Measurements from ENCODE around the gene BANP. TPM values are rescaled to one million over a fixed set of nuclear protein-coding genes. Genes with fewer than 3 reads are reported as not detected.
"Not testable (repeated sequence)": the region's sequence is repeated elsewhere in the genome, so short reads cannot be mapped to it uniquely, and the experiment has no call there.

BANP gene, protein sequence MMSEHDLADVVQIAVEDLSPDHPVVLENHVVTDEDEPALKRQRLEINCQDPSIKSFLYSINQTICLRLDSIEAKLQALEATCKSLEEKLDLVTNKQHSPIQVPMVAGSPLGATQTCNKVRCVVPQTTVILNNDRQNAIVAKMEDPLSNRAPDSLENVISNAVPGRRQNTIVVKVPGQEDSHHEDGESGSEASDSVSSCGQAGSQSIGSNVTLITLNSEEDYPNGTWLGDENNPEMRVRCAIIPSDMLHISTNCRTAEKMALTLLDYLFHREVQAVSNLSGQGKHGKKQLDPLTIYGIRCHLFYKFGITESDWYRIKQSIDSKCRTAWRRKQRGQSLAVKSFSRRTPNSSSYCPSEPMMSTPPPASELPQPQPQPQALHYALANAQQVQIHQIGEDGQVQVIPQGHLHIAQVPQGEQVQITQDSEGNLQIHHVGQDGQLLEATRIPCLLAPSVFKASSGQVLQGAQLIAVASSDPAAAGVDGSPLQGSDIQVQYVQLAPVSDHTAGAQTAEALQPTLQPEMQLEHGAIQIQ
- total RNA-seq (10 to 100 TPM; 14.0 to 29.8 (median 22.1) TPM), polyA plus RNA-seq (10 to 100 TPM; 10.4 to 23.6 (median 19.2) TPM)
- long read RNA-seq, donor 1, partial matches to known transcripts, result 0 of 1 reads
- long read RNA-seq, donor 1, other reads (novel, unspliced or antisense), result 0 of 1 reads
- long read RNA-seq, donor 2, result 0 reads
- long read RNA-seq, donor 3, partial matches to known transcripts, result 0 of 2 reads
- long read RNA-seq, donor 3, other reads (novel, unspliced or antisense), result 0 of 2 reads
- long read RNA-seq, donor 4, partial matches to known transcripts, result 0 of 9 reads
- long read RNA-seq, donor 4, other reads (novel, unspliced or antisense), result 8 of 9 reads
- long read RNA-seq, donor 5, transcript BANP-217 (12 exons, 1,551 nt), result major isoform, 5 of 40 reads
- long read RNA-seq, donor 5, partial matches to known transcripts, result 2 of 40 reads
- long read RNA-seq, donor 5, other reads (novel, unspliced or antisense), result 23 of 40 reads
- long read RNA-seq, donor 6, partial matches to known transcripts, result 1 of 14 reads
- long read RNA-seq, donor 6, other reads (novel, unspliced or antisense), result 9 of 14 reads
- long read RNA-seq, donor 7, partial matches to known transcripts, result 0 of 1 reads
- long read RNA-seq, donor 7, other reads (novel, unspliced or antisense), result 0 of 1 reads
- long read RNA-seq, donor 8, partial matches to known transcripts, result 0 of 1 reads
- long read RNA-seq, donor 8, other reads (novel, unspliced or antisense), result 0 of 1 reads
- long read RNA-seq, donor 9, result 0 reads
- long read RNA-seq, donor 10, partial matches to known transcripts, result 0 of 1 reads
- long read RNA-seq, donor 10, other reads (novel, unspliced or antisense), result 0 of 1 reads

DNA sequence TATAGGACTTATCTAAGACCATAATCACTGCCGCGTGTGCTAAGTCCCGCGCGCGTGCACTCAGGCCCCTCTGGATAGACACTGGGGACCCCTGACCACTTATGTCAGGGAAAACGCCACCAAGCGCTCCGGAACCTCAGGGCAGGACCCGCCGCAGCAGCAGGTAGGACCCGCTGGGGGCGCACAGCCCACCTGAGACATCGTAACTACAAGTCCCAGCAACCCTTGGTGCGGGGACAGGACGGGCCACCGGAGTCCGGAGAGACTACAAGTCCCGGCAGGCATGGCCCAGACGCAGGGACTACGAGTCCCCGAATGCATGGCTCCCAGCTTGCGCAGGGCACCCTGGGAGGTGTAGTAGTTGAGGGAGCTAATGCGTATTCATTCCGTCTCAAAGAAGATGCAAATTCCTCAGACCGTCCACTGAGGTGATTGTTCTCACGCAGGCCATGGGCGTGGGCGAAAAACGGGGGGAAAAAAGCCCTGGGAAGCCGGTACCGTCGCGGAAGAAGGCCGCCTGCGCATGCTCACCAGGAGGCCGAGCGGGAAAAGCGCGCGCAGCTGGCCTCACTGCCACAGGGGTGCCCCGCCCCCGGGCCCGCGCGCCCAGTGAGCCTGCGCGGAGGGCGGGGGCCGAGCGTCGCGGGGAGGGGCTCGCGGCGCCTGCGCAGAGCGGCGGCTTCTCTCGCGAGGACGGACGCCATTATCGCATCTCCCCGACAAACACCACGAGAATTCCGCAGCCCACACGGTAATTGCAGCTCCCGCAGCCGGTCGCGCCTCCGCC lies at the start of gene BANP:
Gene BANP, plus strand, starts transcription at position 670 of the 787 bp plus-strand sequence. CDS start 23,682 bp downstream, outside the sequence.
- peaks cover 8 to 40% of the 10 kb centered on the region in 2 donors for H3K4me1 ChIP-seq (replicated peaks in 1 of 2)
- H3K9me3 ChIP-seq (replicated peaks in 1 of 3), result no peaks in the 10 kb centered on the region
- 0 to 2% (median 1%) methylated on average over 25 to 73 of the region's 73 CpGs for WGBS, 4 donors
- peak within 1 kb of the TSS; percentile 78 to 99 (median 94) for H3K27ac ChIP-seq
- peak; percentile 97 to 99 (median 99) for DNase-seq
- peak in 1 of 2 donors; percentile 51 for TF ChIP-seq POLR2A (IDR thresholded peaks at IDR 0.05)
- TF ChIP-seq, protein P1, sequence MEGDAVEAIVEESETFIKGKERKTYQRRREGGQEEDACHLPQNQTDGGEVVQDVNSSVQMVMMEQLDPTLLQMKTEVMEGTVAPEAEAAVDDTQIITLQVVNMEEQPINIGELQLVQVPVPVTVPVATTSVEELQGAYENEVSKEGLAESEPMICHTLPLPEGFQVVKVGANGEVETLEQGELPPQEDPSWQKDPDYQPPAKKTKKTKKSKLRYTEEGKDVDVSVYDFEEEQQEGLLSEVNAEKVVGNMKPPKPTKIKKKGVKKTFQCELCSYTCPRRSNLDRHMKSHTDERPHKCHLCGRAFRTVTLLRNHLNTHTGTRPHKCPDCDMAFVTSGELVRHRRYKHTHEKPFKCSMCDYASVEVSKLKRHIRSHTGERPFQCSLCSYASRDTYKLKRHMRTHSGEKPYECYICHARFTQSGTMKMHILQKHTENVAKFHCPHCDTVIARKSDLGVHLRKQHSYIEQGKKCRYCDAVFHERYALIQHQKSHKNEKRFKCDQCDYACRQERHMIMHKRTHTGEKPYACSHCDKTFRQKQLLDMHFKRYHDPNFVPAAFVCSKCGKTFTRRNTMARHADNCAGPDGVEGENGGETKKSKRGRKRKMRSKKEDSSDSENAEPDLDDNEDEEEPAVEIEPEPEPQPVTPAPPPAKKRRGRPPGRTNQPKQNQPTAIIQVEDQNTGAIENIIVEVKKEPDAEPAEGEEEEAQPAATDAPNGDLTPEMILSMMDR (IDR thresholded peaks at IDR 0.05), result peak in 5 of 6 experiments; percentile 36 to 58 (median 43)
- no peaks in the 10 kb centered on the region for H3K36me3 ChIP-seq (replicated peaks in 1 of 2)
- intact Hi-C loops (cut with DNase I), result no loop called here
- no peaks in the 10 kb centered on the region for H3K27me3 ChIP-seq
- H3K4me3 ChIP-seq, result peak within 1 kb of the TSS; percentile 77 to 95 (median 87)

DNA sequence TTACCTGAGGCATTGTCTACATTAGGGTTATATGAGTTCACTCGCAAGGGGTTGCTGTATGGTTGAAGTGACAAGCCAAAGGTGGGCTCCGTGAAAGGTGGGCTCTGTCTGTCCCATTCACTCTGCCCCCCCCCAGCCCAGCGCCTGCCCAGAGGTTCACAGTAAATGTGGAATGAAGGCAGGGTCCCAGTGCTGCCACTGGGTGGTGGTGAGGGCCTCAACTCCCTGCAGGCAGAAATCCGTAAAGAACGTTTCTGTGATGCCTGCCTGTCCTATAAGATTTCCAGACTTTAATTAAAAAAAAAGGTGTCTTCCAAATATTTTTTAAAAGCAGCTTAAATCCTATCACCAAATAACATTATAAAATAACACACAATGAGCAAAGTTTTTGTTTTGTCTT lies 46.3 kb upstream of the BANP start:
- H3K36me3 ChIP-seq (replicated peaks in 1 of 2); H3K4me1 ChIP-seq (replicated peaks in 1 of 2); H3K9me3 ChIP-seq (replicated peaks in 1 of 3); H3K27ac ChIP-seq; DNase-seq; H3K4me3 ChIP-seq; H3K27me3 ChIP-seq: not testable (repeated sequence)
- intact Hi-C loops (cut with DNase I), result loop anchor here in 1 of 2 donors (10.0 kb wide), 1 partner anchor 130 kb away; no protein-coding TSS in a partner anchor
- WGBS, 4 donors, result 77 to 91% (median 83%) methylated on average over 4 of the region's 5 CpGs

DNA sequence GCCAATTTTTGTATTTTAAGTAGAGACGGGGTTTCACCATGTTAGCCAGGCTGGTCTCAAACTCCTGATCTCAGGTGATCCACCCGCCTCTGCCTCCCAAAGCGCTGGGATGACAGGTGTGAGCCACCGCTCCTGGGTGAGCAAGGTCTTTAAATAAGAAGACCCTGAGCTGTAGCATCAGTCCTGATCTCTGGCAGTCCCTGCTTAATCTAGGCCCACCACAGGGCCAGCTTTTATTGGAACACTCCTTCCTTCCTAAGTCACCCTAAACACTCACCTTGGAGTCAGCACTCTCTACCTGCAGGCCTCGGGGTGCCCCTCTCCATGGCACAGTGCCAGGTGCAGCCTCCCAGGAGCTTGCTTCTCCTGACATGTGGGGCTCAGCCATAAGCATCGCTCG lies 45.7 kb upstream of the BANP start:
- H3K27me3 ChIP-seq; H3K4me1 ChIP-seq (replicated peaks in 1 of 2); H3K4me3 ChIP-seq; DNase-seq; H3K27ac ChIP-seq; H3K9me3 ChIP-seq (replicated peaks in 1 of 3); H3K36me3 ChIP-seq (replicated peaks in 1 of 2): not testable (repeated sequence)
- 86 to 90% (median 87%) methylated on average over 5 to 7 of the region's 7 CpGs for WGBS, 4 donors
- intact Hi-C loops (cut with DNase I), result loop anchor here in 1 of 2 donors (10.0 kb wide), 1 partner anchor 131 kb away; no protein-coding TSS in a partner anchor

DNA sequence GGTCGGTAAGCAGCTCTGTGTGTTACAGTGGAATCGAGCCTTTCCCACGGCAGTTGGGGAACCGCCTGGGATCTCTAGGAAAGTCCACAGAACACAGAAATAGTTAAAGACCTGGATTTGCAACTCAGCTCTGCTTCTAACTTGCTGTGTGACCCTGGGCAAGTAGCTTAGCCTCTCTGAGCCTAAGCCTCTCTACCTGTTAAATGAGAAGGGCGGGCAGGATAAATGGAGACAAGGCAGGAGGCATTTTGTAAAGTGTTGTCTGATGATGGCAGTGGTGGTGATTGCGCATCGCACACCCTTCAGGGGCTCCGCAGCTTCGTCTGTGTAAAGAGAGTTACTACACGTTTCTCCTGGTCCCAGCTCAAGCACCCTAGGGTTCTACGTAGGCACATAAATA lies 43.1 kb upstream of the BANP start:
- 70 to 89% (median 84%) methylated on average over 11 of the region's 11 CpGs for WGBS, 4 donors
- H3K9me3 ChIP-seq (replicated peaks in 1 of 3), result not testable (repeated sequence)

More for the DNA sequence above, 43.1 kb upstream of the BANP start:
- H3K27ac ChIP-seq; DNase-seq; H3K4me3 ChIP-seq; H3K36me3 ChIP-seq (replicated peaks in 1 of 2); H3K4me1 ChIP-seq (replicated peaks in 1 of 2); H3K27me3 ChIP-seq: not testable (repeated sequence)
- intact Hi-C loops (cut with DNase I), result loop anchor here in 1 of 2 donors (10.0 kb wide), 1 partner anchor 133 kb away; no protein-coding TSS in a partner anchor
